CD4-positive, alpha-beta memory T cell (primary cell): Measurements from ENCODE around the gene LIG1. TPM values are rescaled to one million over a fixed set of nuclear protein-coding genes. Genes with fewer than 3 reads are reported as not detected.

Experiments
- CTCF ChIA-PET: fragments of 350-600 bp; sonication (Branson Sonifier 250); formaldehyde crosslinking; loops from one replicate; lab custom pipeline; 2021; ENCODE audit warnings: inconsistent platforms; ENCODE audit not compliant: partially characterized antibody; lab: Charles Lee
- POLR2A ChIA-PET: fragments of 350-600 bp; sonication (Branson Sonifier 250); formaldehyde crosslinking; loops from one replicate; lab custom pipeline; 2021; ENCODE audit not compliant: partially characterized antibody; lab: Charles Lee
- DNase-seq, 5 donors: peaks; one replicate each; pipeline versions ENCODE4 v3.0.0 to v3.0.0-alpha.2; 2020 to 2022; ENCODE audit warnings: mixed read lengths in 1 of 5
- H3K27ac ChIP-seq: one replicate; pipeline ENCODE4 v1.7.0; 2013; ENCODE audit warnings: low read depth, low read length
- H3K27me3 ChIP-seq: 2 replicates; pipeline ENCODE4 v1.7.0; 2013; ENCODE audit warnings: mild to moderate bottlenecking, low read length, moderate library complexity; ENCODE audit not compliant: insufficient read depth
- H3K36me3 ChIP-seq: 2 replicates; pipeline ENCODE4 v1.7.0; 2013; ENCODE audit warnings: mild to moderate bottlenecking, low read length, moderate library complexity; ENCODE audit not compliant: insufficient read depth
- H3K4me1 ChIP-seq: 2 replicates; pipeline ENCODE4 v1.7.0; 2013; ENCODE audit warnings: mild to moderate bottlenecking, low read length, moderate library complexity; ENCODE audit not compliant: insufficient read depth
- H3K4me3 ChIP-seq, 2 donors: one replicate each; pipeline ENCODE4 v1.7.0; 2013; ENCODE audit warnings: low read length in 2 of 2, mild to moderate bottlenecking in 1 of 2
- H3K9me3 ChIP-seq, 2 donors: one replicate each; pipeline ENCODE4 v1.7.0; 2013; ENCODE audit warnings: low read length in 2 of 2, control low read depth in 1 of 2; ENCODE audit not compliant: control insufficient read depth in 1 of 2
- H3K27ac Mint-ChIP-seq, 7 donors: one replicate each; pipeline ENCODE4 v1.8.0; 2020 to 2021; ENCODE audit warnings: mixed read lengths in 7 of 7, mild to moderate bottlenecking in 6 of 7, inconsistent platforms in 3 of 7, moderate library complexity in 3 of 7
- H3K27me3 Mint-ChIP-seq, 2 donors: one replicate each; pipeline ENCODE4 v1.8.0; 2020 to 2021; ENCODE audit warnings: mixed read lengths in 2 of 2
- H3K36me3 Mint-ChIP-seq, 2 donors: one replicate each; pipeline ENCODE4 v1.8.0; 2020 to 2021; ENCODE audit warnings: mixed read lengths in 2 of 2, inconsistent platforms in 1 of 2, mild to moderate bottlenecking in 1 of 2
- H3K4me1 Mint-ChIP-seq, 4 donors: one replicate each; pipeline ENCODE4 v1.8.0; 2020 to 2021; ENCODE audit warnings: mixed read lengths in 4 of 4, mild to moderate bottlenecking in 1 of 4
- H3K4me3 Mint-ChIP-seq, 8 donors: one replicate each; pipeline ENCODE4 v1.8.0; 2020 to 2021; ENCODE audit warnings: mixed read lengths in 8 of 8, mild to moderate bottlenecking in 7 of 8, moderate library complexity in 6 of 8, inconsistent platforms in 3 of 8
- H3K9me3 Mint-ChIP-seq, 8 donors: one replicate each; pipeline ENCODE4 v1.8.0; 2020 to 2021; ENCODE audit warnings: mixed read lengths in 8 of 8, mild to moderate bottlenecking in 5 of 8, inconsistent platforms in 3 of 8, moderate library complexity in 1 of 8
- intact Hi-C: fragments of 100-400 bp; cut with micrococcal nuclease; formaldehyde crosslinking; loops from one replicate; pipeline ENCODE4 v1.15.1; 2023
- polyA plus RNA-seq, 2 donors: library from polyadenylated mRNA; unstranded; fragments of 300-500 nt; fragmentation: Illumina TruSeq; gene quantifications; one replicate each; pipeline ENCODE4 v1.2.3, GENCODE V29; 2021
- total RNA-seq, 2 experiments: library from RNA; stranded (reverse); gene quantifications; one replicate each; pipeline ENCODE4 v1.2.3, GENCODE V29; 2021

LIG1 gene
- total and polyA plus RNA-seq, 4 experiments from 2014 or later: 13.4 to 124 (median 74.2) TPM

DNA sequence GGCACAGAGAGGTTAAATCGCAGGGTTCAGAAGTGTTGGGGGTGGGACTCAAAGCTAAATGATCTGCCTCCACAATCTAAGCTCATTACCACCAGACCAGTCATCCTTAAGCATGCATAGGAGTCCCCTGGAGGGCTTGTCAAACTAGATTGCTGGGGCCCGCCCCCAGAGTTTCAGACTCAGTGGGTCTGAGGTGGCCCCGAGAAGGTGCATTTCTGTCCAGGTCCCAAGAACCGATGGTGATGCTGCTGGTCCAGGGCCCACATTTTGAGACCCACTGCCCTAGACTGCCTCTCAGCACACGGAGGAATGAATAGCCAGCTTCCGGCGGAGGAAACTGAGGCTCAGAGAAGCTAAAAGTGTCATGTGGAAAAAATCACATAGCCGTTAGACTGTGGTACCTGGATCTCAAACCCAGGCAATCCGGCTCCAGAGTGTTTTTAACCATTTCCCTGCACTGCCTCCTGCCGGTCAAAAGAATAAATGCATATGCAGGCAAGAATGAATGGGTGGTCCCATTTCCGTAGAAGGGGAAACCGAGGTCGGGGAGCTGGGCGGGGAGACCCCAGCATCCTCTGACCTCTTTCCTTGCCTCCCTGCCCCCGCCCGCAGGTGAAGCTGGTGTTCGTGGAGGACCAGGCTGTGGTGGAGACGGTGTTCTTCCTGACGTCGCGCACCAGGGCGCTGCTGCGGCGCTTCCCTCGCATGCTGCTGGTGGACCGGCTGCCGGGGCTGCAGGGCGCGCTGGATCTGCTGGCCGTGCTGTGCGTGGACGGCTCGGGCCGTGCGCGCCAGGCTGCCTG, 24.1 kb upstream of the LIG1 start:
- Mint-ChIP-seq H3K4me3 (peak overlapping the region in 1 of 8 donors; percentile 57), H3K27me3 (no peaks in the 10 kb centered on the region), H3K27ac (peak overlapping the region in 2 of 7 donors; percentile 4 to 63), H3K9me3 (no peaks in the 10 kb centered on the region), H3K4me1 (peaks cover 4 to 21% (median 4%) of the 10 kb centered on the region in 4 donors), H3K36me3 (peaks cover 4 to 7% of the 10 kb centered on the region in 2 donors)
- ChIA-PET POLR2A (interaction anchor here (1.7 kb wide), 1 partner anchor 9 kb away, joined by 7 read pairs; no protein-coding TSS in a partner anchor), CTCF (interaction anchor here (0.5 to 2.1 kb wide), 7 partner anchors 9 to 253 kb away, joined by 3 to 12 read pairs (median 4); no protein-coding TSS in a partner anchor)
- no peaks in the 10 kb centered on the region for H3K4me1 ChIP-seq
- H3K36me3 ChIP-seq: no peaks in the 10 kb centered on the region
- no peaks in the 10 kb centered on the region for H3K27me3 ChIP-seq
- no peak overlapping the region for H3K27ac ChIP-seq
- H3K9me3 ChIP-seq: no peaks in the 10 kb centered on the region
- no peak overlapping the region for H3K4me3 ChIP-seq
- intact Hi-C loops: no loop called here
- peak in 3 of 5 donors; percentile 18 to 39 (median 20) for DNase-seq

DNA sequence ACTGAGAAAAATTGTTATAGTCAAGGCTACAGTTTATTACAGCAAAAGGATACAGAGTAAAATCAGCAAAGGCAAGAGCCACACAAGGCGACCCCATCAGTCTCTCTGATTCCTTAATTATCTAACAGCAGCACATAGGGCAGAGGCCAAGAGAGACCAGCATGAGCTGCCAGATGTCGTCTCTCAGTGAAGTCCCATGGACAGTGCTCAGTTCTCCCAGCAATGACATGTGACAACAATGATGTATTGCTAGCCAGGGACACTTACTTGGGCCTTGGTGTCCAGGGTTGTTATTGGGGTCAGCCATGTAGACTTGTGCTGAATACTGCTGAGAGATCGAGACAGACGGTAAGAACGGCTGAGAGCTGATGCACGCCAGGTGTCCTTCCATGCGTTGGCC, 22.6 kb upstream of the LIG1 start:
- intact Hi-C loops: no loop called here
- H3K9me3 ChIP-seq: no peaks in the 10 kb centered on the region
- H3K36me3 ChIP-seq: no peaks in the 10 kb centered on the region
- no peak overlapping the region for H3K27ac ChIP-seq
- peaks cover 4 to 21% (median 4%) of the 10 kb centered on the region in 4 donors for H3K4me1 Mint-ChIP-seq
- peak overlapping the region in 1 of 8 donors; percentile 5 for H3K4me3 Mint-ChIP-seq
- peak overlapping the region in 3 of 7 donors; percentile 24 to 77 (median 42) for H3K27ac Mint-ChIP-seq
- H3K27me3 Mint-ChIP-seq: no peaks in the 10 kb centered on the region
- no peak for DNase-seq
- no peak overlapping the region for H3K4me3 ChIP-seq
- no peaks in the 10 kb centered on the region for H3K9me3 Mint-ChIP-seq
- no peaks in the 10 kb centered on the region for H3K27me3 ChIP-seq
- CTCF ChIA-PET: interaction anchor here (2.1 kb wide), 1 partner anchor 10 kb away, joined by 12 read pairs; no protein-coding TSS in a partner anchor
- POLR2A ChIA-PET: no interaction called here
- H3K4me1 ChIP-seq: no peaks in the 10 kb centered on the region
- peaks cover 8 to 9% of the 10 kb centered on the region in 2 donors for H3K36me3 Mint-ChIP-seq

DNA sequence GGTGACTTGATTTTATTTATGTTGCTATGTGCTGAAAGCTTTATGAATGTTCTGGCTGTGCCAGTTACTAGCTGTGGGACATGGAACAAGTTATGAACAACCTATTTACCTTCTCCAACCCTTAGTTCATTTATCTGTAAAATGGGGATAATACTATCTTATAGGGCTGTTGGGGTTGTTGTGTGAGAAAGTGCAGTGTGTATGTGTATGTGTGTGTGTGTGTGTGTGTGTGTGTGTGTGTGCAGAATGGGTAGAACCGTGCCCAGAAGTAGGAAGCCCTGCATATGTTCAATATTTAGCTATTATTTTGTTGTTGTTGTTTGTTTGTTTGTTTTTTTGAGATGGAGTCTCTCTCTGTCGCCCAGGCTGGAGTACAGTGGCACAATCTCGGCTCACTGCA, 20.7 kb upstream of the LIG1 start:
- no peak overlapping the region for H3K4me3 Mint-ChIP-seq
- no peaks in the 10 kb centered on the region for H3K27me3 Mint-ChIP-seq
- Histone ChIP-seq H3K9me3 (no peaks in the 10 kb centered on the region), H3K4me3 (no peak overlapping the region), H3K36me3 (no peaks in the 10 kb centered on the region), H3K27ac (no peak overlapping the region), H3K27me3 (no peaks in the 10 kb centered on the region), H3K4me1 (no peaks in the 10 kb centered on the region)
- peaks cover 2 to 21% (median 4%) of the 10 kb centered on the region in 4 donors for H3K4me1 Mint-ChIP-seq
- DNase-seq: no peak
- peaks cover 8 to 10% of the 10 kb centered on the region in 2 donors for H3K36me3 Mint-ChIP-seq
- CTCF ChIA-PET: interaction anchor here (1.0 to 2.2 kb wide), 3 partner anchors 9 to 298 kb away, joined by 3 to 8 read pairs (median 3); no protein-coding TSS in a partner anchor
- intact Hi-C loops: loop anchor here (1.0 kb wide), 1 partner anchor 69 kb away; no protein-coding TSS in a partner anchor
- H3K27ac Mint-ChIP-seq: peak overlapping the region in 3 of 7 donors; percentile 12 to 63 (median 29)
- POLR2A ChIA-PET: interaction anchor here (0.5 kb wide), 1 partner anchor 140 kb away, joined by 4 read pairs; no protein-coding TSS in a partner anchor
- no peaks in the 10 kb centered on the region for H3K9me3 Mint-ChIP-seq

DNA sequence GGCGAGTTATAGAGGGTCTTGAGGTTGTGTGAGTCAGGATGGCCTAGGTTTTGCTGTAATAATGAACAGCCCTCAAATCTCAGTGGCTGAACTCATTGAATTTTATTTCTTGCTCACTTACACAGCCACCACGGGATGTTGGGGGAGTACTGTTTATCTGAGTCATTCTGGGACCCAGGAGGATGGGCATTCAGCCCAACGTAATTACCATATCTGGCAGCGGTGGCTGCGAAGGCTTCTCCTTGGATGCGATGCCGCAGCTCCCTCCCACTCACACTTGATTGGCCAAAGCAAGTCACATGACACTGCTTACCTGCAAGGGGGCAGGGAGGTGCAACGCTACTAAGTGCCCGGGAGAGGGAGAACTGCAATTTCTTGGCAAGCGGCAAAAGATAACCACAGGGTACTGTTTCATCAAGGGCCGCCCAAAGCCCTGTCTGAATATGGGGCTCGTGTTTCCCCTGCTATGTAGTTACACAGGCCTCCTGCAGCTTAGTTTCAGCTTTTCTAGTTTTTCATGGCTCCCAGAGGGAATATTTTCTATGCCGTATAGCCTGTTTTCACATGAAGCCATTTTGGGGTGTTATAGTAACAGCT, 20.2 kb upstream of the LIG1 start:
- Mint-ChIP-seq H3K4me3 (no peak overlapping the region), H3K36me3 (peaks cover 8 to 10% of the 10 kb centered on the region in 2 donors), H3K27me3 (no peaks in the 10 kb centered on the region), H3K9me3 (no peaks in the 10 kb centered on the region), H3K4me1 (peaks cover 2 to 21% (median 4%) of the 10 kb centered on the region in 4 donors), H3K27ac (peak overlapping the region in 3 of 7 donors; percentile 3 to 63 (median 29))
- intact Hi-C loops: loop anchor here (1.0 kb wide), 1 partner anchor 70 kb away; no protein-coding TSS in a partner anchor
- peak; percentile 36 to 77 (median 54) for DNase-seq
- Histone ChIP-seq H3K4me3 (no peak overlapping the region), H3K4me1 (no peaks in the 10 kb centered on the region), H3K36me3 (no peaks in the 10 kb centered on the region), H3K9me3 (no peaks in the 10 kb centered on the region), H3K27ac (no peak overlapping the region), H3K27me3 (no peaks in the 10 kb centered on the region)
- CTCF ChIA-PET: interaction anchor here (1.0 to 2.2 kb wide), 3 partner anchors 9 to 299 kb away, joined by 3 to 8 read pairs (median 3); no protein-coding TSS in a partner anchor
- POLR2A ChIA-PET: interaction anchor here (0.5 kb wide), 1 partner anchor 140 kb away, joined by 4 read pairs; no protein-coding TSS in a partner anchor

DNA sequence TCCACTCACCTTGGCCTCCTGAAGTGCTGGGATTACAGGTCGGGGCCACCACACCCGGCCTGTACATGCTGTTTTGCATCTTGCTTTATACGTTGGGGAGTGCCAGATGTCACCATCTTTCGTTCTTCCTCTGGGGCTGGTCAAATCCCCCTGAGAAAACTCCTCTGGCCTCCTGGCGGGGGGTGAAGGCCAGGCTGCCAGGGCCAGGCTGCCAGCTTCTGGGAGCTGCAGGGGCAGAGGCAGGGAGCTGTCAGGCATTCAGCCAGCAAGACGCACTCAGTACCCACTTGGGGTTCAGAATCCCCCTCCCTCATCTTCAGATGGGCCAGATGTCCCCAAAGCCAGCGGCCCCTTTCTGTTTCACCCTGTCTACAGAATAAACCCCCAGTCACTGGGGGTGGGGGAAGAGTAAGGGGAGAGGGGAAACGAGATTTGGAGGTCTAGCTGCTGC, 16.4 kb upstream of the LIG1 start:
- H3K36me3 ChIP-seq: no peaks in the 10 kb centered on the region
- H3K4me3 ChIP-seq: no peak overlapping the region
- ChIA-PET CTCF (no interaction called here), POLR2A (no interaction called here)
- H3K4me1 ChIP-seq: no peaks in the 10 kb centered on the region
- Mint-ChIP-seq H3K36me3 (peaks cover 14 to 17% of the 10 kb centered on the region in 2 donors), H3K9me3 (peaks cover 0 to 6% (median 2%) of the 10 kb centered on the region in 8 donors), H3K4me1 (peaks cover 0 to 8% (median 3%) of the 10 kb centered on the region in 4 donors), H3K27me3 (no peaks in the 10 kb centered on the region), H3K27ac (no peak overlapping the region), H3K4me3 (no peak overlapping the region)
- no peak overlapping the region for H3K27ac ChIP-seq
- no peaks in the 10 kb centered on the region for H3K27me3 ChIP-seq
- intact Hi-C loops: no loop called here
- H3K9me3 ChIP-seq: peaks cover 0 to 2% of the 10 kb centered on the region in 2 donors
- DNase-seq: no peak

DNA sequence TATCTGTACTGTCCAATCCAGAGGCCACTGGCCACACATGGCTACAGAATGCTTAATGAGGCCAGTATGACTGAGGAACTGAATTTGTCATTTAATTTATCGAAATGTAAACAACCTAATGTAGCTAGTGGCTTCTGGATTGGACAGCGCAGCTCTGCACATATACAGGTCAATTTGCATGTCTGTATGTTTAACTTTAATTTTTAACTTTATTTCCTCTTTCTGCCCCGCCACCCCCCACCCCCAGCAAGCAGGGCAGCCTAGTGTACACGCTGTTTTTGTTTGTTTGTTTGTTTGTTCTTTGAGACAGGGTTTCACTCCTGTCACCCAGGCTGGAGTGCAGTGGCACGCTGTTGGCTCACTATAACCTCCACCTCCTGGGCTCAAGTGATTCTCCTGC, 15.9 kb upstream of the LIG1 start:
- peaks cover 18 to 22% of the 10 kb centered on the region in 2 donors for H3K36me3 Mint-ChIP-seq
- CTCF ChIA-PET: interaction anchor here (0.7 kb wide), 1 partner anchor 8 kb away, joined by 3 read pairs; no protein-coding TSS in a partner anchor
- intact Hi-C loops: no loop called here
- no peaks in the 10 kb centered on the region for H3K27me3 Mint-ChIP-seq
- H3K9me3 ChIP-seq: peaks cover 0 to 7% of the 10 kb centered on the region in 2 donors
- no peak overlapping the region for H3K27ac Mint-ChIP-seq
- H3K27me3 ChIP-seq: no peaks in the 10 kb centered on the region
- H3K4me1 Mint-ChIP-seq: peaks cover 0 to 8% (median 3%) of the 10 kb centered on the region in 4 donors
- POLR2A ChIA-PET: no interaction called here
- H3K4me3 Mint-ChIP-seq: no peak overlapping the region
- no peak overlapping the region for H3K4me3 ChIP-seq
- no peaks in the 10 kb centered on the region for H3K36me3 ChIP-seq
- DNase-seq: no peak
- peaks cover 0 to 10% (median 5%) of the 10 kb centered on the region in 8 donors for H3K9me3 Mint-ChIP-seq
- H3K4me1 ChIP-seq: no peaks in the 10 kb centered on the region
- no peak overlapping the region for H3K27ac ChIP-seq
